Anterior cingulate cortex (tissue), 58 donors: Measurements from ENCODE around the gene RANBP3.
"Not testable (repeated sequence)": the region's sequence is repeated elsewhere in the genome, so short reads cannot be mapped to it uniquely, and the experiment has no call there.

Experiments used
- DNase-seq, 58 donors: peaks; one replicate each; lab custom pipeline; 2025; lab: John Stamatoyannopoulos, UW

The RANBP3 gene

GRCh38 chr19:5893907-5894703 lies 83.8 kb downstream of the RANBP3 start:
- DNase-seq: no peak

DNA sequence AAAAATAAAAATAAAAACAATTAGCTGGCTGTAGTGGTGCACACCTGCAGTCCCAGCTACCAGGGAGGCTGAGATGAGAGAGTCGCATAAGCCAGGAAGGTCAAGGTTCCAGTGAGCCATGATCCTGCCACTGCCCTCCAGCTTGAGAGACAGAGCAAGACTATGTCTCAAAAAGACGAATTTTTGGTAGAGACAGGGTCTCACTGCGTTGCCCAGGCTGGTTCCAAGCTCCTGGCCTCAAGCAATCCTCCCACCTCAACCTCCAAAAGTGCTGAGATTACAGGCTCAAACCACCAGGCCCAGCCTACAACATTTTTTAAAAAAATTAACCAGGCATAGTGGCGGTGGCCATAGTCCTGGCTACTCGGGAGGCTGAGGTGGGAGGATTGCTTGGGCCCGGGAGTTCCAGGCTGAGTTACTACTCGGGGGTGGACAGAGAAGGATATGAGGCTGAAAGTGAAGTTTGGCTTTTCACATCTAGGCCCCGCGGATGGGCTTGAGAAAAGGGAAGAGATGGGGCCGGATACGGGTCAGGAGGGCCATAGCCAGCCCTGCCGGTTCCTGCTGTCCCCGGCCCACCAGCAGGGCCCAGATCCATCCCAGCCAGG lies 84.5 kb downstream of the RANBP3 start:
- no peak for DNase-seq

GRCh38 chr19:5892772-5893275 lies 85.1 kb downstream of the RANBP3 start:
- no peak for DNase-seq

GRCh38 chr19:5891938-5892771 lies 85.8 kb downstream of the RANBP3 start:
- DNase-seq: peak in 14 of 58 donors; percentile 5 to 46 (median 16)

- no peak for DNase-seq
Observed at GRCh38 chr19:5891572-5891937, 86.4 kb downstream of the RANBP3 start.

DNA sequence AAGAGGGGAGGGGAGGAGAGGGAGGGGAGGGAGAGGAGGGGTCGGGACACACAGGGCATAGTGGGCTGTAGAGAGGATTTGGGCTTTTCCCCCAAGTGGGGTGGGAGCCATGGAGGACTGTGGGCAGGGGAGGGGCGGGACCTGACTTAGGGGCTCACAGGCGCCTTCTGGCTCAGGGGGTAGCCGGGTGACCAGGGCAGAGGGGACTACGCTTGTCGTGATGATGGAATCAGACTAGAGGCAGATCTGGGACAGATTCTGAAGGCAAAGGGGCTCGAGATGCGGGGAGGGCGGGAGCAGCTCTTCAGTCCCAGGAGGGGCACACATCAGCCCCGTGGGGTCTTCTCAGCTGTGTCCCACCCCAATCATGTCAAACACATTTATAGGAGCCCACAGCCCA lies 87.8 kb downstream of the RANBP3 start:
- no peak for DNase-seq

DNA sequence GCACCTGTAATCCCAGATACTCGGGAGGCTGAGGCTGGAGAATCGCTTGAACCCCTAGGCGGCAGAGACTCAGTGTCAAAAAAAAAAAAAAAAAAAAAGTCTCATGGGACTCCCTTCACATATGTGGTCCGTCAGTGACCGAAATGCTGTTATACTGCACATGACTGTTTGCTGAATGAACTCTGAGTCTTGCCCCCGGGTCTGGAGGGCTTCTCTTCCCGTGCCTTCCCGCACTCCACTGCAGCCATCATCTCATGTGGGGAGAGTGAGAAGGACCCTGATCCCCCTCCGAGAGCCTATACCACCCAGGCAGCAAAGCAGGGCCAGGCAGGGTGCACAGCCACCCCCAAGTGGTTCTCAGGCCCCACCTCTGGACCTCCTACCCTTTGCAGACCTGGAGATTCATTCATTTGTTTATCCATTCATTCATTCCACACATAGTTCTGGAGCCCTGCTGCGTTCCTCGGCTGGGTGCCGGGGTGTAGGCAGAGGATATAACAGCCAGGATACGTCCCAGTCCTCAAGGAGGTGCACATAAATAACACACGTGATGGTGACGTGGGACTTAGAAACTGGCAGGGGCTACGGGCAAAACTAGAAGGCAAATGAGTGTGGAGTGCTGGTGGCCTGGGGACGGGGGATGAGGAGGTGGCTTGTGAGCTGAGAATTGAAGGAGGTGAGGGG lies 88.5 kb downstream of the RANBP3 start:
- DNase-seq: no peak

DNA sequence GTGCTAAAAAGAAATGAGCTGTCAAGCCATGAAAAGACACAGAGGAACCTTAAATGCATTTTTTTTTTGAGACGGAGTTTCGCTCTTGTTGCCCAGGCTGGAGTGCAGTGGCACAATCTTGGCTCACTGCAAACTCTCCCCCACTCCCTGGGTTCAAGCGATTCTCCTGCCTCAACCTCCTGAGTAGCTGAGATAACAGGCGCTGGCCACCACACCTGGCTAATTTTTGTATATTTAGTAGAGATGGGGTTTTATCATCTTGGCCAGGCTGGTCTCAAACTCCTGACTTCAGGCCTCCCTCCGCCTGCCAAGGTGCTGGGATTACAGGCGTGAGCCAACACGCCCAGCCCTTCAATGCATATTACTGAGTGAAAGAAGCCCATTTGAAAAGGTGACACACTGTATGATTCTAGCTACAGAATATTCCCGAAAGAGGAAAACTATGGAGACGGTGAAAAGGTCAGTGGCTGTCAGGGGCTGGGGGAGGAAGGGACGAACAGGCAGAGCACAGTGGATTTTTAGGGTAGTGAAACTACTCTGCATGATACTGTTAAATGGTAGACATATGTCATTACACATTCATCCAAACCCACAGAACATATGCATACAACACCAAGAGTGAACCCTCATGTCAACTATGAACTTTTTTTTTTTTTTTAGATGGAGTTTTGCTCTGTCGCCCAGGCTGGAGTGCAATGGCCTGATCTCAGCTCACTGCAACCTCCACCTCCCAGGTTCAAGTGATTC lies 93.7 kb downstream of the RANBP3 start:
- DNase-seq: not testable (repeated sequence)

GRCh38 chr19:5883157-5883873 lies 94.6 kb downstream of the RANBP3 start:
- peak in 1 of 58 donors; percentile 5 for DNase-seq

GRCh38 chr19:5882421-5882968 lies 95.4 kb downstream of the RANBP3 start:
- no peak for DNase-seq

GRCh38 chr19:5881543-5882299 lies 96.2 kb downstream of the RANBP3 start:
- DNase-seq: no peak

GRCh38 chr19:5880604-5881078 lies 97.3 kb downstream of the RANBP3 start:
- DNase-seq: peak in 4 of 58 donors; percentile 17 to 33 (median 23)

DNA sequence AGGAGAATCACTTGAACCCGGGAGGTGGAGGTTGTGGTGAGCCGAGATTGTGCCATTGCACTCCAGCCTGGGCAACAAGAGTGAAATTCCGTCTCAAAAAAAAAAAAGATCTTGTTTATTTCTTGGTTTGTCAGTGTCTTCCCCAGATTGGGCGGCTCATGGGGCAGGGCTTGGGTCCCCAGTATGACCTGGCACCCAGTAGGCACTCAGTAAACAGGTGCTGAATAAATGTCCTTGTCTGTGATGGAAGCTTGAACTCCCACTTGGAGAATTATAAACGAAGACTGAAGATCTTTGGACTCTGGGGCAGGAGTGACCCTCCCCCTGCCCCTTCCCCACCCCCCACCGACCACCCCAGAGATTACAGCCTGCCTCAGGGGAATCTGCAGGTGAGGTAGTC lies 97.7 kb downstream of the RANBP3 start:
- no peak for DNase-seq

GRCh38 chr19:5877882-5878281 lies 100.1 kb downstream of the RANBP3 start:
- no peak for DNase-seq

GRCh38 chr19:5877427-5877826 lies 100.5 kb downstream of the RANBP3 start:
- DNase-seq: no peak

- not testable (repeated sequence) for DNase-seq
Observed at GRCh38 chr19:5874496-5874895, 103.4 kb downstream of the RANBP3 start.

- no peak for DNase-seq
Observed at GRCh38 chr19:5873617-5874199, 104.2 kb downstream of the RANBP3 start.
